HG02981 (cell line): ENCODE results near the gene LIPC.

Experiments used
- ATAC-seq: cut with Tn5 transposase; IDR thresholded peaks from one replicate; pipeline ENCODE4 v1.9.1; 2021; ENCODE audit warnings: mild to moderate bottlenecking, moderate library complexity; ENCODE audit not compliant: unreplicated experiment

Gene LIPC

DNA sequence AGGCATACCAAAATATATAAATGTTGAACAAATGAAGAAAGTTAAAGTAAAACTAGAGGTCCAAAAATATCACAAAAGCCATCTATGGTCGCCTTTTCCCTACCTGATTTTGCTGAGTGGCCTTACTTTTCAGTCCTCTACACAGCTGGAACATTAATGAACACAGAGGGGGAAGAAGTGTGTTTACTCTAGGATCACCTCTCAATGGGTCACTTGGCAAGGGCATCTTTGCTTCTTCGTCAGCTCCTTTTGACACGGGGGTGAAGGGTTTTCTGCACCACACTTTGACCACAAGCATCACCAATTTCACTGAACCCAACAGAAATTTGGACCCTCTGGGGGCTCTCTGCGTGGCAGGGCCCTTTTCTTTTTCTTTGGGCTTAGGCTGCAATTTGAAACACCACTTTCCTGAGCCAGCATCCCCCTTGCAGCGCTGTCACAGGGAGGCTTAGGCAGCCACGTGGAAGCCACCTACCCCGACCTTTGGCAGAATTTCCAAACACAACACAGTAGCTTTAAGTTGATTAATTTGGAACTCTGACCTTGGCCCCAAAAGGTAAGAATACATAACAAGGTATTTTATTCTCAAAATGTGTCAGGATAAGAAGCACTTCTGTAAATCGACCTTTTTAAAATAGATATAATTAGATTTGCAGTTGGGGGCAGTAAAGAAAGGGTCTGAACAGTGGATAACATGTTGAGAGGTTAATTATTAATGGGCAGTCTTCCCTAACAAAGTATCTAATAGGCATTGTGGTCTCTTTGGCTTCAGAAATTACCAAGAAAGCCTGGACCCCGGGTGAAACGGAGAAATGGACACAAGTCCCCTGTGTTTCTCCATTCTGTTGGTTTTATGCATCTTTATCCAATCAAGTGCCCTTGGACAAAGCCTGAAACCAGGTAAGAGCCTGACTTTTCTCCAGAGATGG, at the start of gene LIPC:
LIPC (plus strand) TSS at position 771 of the 929 bp plus-strand sequence; CDS start at position 813, 42 bp downstream.
- ATAC-seq, result no peak

DNA sequence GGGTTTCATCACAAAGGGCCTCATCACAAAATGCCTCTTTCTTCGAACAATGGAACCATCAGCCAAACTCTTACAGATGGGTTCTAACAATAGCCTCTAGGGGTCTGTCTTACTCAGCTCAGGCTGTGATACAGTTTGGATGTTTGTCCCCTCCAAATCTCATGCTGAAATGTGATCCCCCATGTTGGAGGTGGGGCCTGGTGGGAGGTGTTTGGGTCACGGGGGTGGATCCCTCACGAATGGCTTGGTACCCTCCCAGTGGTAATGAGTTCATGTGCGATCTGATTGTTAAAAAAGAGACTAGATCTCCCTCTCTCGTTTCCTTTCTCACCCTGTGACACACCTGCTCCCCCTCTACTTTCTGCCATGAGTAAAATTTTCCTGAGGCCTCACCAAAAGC, 47.9 kb upstream of the LIPC start:
- ATAC-seq, result no peak

DNA sequence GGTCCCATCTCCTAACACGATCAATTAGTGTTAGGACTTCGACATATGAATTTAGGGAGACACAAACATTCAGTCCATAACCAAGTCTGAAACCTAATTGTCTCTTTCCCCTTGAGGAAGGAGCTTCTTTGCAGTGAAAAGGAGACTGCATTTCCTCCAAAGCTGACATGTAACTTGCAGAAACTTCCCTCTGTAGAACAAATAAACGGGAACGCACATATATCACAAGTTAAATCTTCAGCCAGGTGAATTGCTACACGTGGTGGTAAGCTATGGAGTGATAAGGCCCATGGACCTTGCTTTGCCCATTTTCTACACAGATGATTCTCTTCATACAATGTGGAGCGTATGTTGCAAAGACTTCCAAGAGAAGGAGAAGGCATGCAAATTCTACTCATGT, 47.1 kb upstream of the LIPC start:
- ATAC-seq, result no peak

DNA sequence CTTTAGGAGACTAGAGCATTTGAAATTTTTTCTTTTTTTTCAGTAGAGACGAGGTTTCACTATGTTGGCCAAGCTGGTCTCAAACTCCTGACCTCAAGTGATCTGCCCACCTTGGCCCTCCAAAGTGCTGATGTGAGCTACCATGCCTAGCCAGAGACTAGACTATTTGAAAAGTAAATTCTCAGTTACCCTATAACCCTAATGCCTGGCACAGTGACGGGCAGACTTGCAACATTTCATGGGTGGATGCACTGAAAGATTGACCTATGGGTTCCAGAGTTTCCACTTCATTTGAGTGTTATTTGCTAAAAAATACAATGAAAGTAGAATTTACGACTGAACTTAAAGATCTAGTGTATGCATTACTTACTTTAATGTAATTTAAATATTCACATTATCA, 45.7 kb upstream of the LIPC start:
- no peak for ATAC-seq

DNA sequence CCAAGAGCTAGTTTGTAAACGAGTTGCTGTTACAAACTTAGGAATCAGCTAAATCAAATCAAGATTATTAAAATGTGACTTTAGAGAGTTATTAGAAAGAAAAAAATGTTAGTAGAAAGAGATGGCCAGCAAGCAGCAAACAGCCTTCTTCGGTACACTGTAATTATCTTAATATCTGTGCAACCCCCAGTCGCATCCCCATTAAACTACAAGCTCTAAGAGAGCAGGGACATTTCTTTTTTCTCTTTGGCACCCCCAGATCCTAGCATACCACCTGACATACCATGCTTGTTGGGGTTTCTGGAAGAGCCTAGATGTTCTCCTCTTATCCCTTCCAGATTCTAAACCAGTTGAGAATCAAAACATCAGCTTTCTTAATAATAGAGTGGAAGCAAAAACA, 45.1 kb upstream of the LIPC start:
- no peak for ATAC-seq

DNA sequence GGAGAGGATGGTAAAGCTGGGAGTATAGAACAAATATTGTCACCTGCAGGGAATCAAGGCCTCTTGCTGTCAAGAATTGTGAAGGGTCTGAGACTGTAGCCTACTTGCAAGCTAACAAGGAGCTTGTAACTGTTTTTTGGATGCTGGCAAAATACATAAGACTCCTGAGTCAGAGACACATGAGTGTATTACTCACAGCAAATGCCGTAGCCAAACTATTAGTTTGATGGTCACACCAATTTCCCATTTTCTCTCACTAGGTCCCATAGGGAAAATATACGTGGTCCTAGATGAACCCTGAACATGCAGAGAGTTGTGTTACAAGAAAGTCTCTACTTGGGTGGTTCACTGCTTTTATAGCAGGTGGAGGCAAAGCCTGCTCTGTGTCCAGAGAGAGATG, 44.7 kb upstream of the LIPC start:
- ATAC-seq, result no peak

DNA sequence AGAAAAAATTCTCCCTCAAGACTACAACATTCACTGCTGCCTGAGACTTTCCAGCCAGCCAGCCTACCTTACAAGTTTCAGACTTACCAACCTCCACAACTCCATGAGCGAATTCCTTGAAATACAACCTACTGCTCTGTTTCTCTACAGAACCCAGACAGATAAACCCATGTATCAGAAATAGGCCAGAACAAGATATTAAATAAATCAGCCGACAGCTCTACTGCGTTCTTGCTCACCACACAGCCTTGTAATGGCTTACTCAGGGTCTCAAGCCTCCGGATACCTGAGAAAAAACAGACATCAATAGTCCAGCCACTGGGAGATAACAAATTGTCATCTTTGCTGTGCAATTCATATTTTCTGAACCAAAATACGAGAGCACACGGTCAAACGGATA, 43.6 kb upstream of the LIPC start:
- no peak for ATAC-seq

DNA sequence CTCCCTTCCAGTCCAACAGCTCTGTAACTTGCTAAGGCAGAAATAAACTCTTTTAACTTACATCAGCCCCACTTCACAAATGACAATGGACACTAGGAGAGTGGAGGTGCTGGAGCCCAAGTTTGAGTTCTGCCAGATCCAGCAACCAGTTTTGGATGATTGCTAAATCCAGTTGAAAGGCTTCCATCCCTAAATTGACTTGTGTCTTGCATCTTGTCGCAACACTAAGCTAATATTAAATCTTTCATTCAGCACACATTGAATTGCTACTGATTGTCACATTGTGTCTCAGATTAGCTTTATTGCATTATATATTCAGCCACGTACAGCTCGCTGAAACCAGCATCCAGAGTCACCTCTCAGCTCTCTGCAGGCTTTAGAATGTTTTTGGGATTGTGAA, 41.7 kb upstream of the LIPC start:
- no peak for ATAC-seq

DNA sequence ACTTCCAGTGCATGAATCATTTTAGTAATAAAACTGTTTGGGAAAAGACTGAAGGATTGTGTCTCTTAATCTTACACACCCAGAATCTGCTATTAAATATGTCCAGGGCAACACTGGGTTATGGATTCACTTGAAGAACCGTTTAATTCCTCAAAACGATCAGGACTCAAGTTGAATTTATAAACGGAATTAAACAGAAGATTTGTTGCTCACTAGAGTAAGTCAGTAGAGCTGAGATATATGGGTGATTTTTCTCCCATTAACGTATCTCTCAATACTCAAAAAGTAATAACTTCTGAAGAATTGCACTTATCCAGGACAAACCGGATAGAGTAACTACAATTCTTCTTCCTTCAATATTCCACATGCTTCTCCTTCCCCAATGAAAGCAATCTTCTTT, 41.1 kb upstream of the LIPC start:
- ATAC-seq, result no peak

DNA sequence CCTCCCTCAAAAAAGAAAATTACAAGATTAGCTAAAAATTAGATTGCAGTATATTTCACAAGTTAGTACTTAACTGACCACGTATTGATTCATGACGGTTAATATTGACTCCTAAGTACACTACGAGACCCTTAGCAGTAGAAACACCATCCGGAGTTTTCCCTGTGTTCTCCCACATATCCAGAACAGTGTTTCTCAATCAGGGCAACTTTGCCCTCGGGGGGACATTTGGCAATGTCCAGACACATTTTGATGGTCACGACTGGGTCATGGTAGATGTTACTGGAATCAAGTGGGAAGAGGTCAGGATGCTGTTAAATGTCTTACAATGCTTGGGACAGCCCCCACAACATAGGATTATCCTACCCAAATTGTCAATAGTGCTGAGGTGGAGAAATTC, 40.7 kb upstream of the LIPC start:
- no peak for ATAC-seq

DNA sequence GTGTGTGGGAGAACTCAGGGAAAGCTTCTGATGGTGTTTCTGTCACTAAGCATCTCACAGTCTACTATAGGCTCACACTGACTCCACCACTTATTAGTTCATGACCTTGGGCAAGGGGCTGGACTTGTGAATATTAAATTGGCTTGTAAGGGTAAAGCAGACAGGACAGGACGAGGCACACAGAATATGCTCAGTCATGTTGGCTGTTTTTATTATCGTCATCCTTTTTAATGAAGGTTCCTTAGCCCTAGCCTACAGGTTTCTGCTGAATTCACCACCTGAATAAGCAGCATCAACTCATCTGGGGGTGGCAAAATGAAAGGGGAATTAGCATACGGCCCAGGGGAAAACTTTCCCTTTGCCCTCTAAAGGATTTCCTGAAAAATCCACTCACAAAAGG, 39.6 kb upstream of the LIPC start:
- ATAC-seq, result no peak

DNA sequence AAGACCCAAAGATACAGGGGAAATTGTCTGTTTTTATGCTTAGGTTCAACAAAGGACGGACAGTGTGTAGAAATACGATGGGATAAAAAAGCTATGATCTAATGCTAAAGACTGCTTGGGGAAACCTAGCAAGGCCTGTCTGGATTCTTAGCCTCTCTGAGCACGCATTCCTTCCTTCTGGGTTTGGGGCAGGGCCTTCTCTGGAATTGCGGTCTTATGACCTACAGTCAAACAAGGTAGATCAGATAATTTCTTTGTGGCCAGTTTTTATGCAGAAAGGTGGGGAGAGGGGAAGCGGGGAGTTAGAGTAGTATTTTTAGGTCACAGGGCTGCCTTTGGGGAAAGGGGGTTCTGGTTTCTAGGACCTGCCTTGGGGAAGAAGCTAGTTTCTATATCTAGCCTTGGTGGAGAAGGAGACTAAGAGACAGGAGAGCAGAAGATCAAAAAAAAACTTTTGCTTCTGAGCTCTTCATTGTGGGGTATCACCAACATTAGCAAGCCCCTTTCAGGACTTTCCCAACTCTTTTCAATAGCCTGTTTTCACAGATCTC, 39.1 kb upstream of the LIPC start:
- no peak for ATAC-seq

DNA sequence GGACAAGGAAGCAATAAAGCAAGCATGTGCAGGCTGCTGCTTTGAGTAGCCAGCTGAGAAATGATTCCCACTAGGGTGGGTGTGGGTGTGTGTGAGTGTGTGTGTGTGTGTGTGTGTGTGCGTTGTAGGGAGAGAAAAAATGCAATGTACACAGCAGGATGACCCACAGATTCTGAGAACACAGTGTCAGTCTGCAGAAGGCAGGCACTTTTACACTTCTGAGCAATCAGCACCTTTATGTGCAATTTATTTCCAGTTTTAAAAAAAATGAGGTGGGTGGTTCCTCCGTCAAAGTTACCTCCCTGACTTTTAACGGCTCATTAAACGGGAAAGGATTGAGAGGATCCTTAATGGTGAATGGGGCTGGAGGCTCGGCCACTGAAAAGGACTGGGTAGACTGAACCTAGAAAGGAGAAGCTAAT, 38.5 kb upstream of the LIPC start:
- no peak for ATAC-seq

DNA sequence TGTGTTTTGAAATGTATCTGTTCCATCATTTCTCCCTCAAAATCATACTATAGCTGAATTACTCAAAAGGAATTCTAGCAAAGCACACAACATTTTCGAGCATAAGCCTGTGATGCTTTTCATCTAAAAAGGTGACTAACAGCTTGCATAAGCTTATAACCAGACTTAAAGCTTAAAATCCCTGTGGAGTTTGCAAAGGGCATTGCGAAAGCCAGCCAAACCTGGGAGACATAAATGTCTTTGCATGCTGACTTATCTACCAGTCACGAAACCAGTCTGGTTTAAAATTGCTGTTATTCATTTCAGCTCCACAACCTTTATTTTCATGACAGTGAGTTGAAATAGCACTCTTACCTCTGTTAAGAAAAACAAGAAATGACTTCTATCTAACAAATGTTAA, 35.6 kb upstream of the LIPC start:
- ATAC-seq, result no peak

DNA sequence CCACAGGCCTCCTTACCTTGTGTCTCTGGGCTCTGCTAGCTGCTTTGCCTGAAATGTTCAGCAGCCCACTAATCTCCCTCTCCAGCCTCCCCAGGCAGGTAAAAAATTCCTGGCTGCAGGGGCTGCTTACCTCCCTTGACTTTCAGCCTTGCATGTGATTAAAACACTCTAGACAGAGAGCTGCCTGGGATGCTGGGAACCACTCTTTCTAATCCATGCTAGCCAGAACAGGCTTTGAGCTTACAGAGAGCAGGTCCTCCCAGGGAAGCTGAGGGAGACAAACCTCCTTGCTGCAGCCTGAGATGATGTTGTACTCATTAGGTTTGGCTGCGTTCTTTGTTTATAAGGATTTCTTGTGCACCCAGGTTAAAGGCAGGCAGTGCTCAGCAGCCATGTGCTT, 33.7 kb upstream of the LIPC start:
- no peak for ATAC-seq

DNA sequence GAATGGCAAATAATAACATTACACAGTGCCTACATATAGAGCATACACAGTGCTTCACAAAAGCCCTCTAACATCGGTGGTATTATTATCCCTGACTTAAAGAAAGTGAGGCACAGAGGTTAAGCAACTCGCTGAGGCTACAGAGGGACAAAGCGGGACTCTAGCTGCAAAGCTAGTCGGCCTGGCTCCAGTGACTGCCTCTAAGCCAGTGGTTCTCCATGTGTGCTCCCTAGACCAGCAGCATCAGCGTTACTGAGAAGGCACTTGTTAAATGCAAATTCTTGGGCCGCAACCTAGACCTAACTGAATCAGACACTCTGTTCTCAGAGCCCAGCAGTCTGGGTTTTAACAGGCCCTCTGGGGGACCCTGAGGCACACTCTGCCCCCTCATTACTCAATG, 33.1 kb upstream of the LIPC start:
- no peak for ATAC-seq

DNA sequence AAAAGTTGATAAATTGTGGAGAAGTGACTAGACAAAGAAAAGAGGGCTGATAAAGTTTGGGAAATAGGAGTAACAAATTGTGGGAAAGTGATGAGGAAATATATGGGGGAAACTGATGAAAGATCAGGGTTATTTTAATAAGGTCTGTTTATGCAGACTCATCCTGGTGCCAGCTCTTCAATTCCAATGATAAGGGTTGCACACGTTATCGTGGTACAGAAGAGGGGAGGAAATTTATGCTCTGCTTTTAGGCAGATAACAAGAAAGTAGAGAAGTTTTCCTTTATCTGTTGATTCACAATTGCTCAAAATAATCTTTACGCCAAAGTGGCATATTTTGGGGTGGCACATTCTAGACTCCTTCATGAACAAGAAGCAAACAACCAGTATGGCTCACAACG, 32.1 kb upstream of the LIPC start:
- ATAC-seq, result no peak

DNA sequence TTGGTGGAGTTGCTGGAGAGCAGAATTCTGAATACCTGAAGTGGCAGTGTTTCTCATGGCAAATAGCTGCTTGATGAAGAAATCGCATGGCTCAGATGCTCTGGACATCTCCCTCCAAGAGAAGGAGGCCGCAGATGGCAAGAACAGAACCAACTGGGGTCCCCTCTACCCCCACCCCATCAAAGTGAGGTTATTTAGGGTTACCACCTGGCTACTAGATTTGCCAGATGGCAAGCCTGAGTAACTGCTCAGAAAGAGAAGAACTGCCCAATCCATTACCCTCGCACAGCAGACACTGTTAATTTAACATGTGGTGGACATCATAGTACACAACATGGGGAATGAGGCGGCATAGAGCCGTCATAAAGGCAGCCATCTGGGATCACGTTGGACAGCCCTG, 30.5 kb upstream of the LIPC start:
- no peak for ATAC-seq

DNA sequence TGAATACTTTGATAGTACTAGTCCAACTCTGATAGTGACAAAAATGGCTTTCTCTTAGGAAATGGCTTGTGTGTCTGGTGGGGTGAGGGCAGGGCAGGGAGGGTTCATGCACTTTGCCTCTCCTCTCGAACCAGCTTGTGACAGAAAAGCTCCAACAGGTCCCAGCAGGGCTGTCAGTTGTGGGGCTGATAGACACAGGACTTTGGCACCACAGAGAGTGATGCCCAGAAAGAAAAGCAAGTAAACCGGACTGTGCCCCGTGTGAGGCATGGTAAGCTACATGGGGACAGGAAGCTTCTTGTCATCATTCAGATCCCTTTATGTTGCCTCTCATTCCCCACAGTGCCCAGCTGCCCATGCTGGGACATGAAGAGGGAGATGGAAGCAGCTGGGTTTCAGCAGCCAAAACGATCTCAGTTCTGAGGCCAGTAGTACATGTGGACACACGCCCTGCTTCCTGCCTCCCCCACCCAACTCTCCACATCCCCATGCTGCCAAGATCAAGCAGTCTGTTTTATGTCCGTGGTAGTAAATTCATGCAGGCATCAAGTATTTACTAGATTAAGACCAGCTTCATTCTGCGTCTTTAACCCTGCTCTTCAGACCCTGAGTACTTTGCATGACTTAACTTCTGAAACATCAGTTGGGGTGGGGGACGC, 29.7 kb upstream of the LIPC start:
- no peak for ATAC-seq

DNA sequence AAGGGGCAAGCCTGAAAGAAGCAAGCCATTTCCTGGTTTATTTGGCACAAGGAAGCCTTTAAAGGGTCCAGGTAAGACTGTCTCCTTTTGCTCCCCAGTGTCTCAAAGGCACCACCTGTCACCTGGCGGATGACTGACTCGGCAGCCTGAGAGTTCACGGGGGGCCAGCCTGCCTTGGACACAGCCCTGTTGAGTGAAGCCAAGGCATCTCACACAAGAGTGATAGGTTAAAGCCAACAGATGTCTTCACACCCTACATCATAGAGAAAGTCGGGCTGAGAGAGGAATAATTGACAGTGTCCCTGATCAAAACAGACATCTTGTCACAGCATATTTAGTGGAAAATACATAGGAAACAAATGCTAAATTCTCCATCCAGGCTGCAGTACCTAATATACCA, 28.2 kb upstream of the LIPC start:
- ATAC-seq, result no peak

DNA sequence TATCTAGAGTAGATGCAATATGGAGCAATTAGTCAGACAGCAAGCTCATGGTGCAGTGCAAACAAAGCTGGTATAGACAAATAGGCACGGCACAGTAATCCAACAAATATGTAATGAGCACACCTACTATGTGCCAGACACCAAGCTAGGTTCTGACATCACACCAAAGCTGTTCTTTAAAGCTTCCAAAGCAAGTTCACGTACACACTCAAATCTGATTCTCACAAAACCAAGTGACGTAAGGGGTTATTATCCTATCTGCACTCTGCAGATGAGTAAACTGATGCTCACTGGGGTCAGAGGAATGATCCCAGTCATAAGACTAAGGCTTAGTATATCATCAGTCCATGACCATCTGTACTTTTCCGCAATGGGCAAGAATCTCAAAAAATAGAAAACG, 27.8 kb upstream of the LIPC start:
- no peak for ATAC-seq

DNA sequence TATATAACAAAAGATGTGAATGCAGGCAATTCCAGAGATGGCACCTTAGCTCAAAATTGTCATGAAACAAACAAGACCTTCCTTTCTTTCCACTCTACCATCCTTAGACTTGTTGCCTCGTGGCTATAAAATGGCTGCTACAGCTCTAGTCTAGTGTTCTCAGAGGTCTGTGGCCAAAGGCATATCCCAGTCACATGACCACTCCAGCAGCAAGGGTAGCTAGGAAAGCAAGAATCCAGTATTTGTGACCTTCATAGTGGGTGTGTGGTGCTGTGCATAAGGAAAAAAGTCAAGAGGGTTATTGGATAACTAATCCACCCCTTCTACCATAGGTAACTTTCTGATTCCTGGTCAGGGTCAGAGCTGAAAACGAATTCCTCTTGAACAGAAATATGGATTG, 27.1 kb upstream of the LIPC start:
- ATAC-seq, result no peak
